Astrocyte (in vitro differentiated cells and primary cell): ENCODE data around the gene MLF2.

ENCODE experiments used
- CTCF ChIP-seq: IDR thresholded peaks from 2 replicates; pipeline ENCODE4 v1.5.1; 2011; ENCODE audit warnings: low read depth, mild to moderate bottlenecking, inconsistent platforms, low read length, moderate library complexity; ENCODE audit not compliant: insufficient read depth
- EZH2 ChIP-seq: IDR thresholded peaks from 2 replicates; pipeline ENCODE4 v1.6.1; 2012; ENCODE audit warnings: mild to moderate bottlenecking, low read length, inconsistent platforms; ENCODE audit not compliant: insufficient read depth

- TF ChIP-seq CTCF (no peak), EZH2 (no peak)
Measured at GRCh38 chr12:6768437-6768914, 15.5 kb upstream of the MLF2 start.
